IMR-90 (cell line): ENCODE measurements around the gene TBX1.

ENCODE experiments used
- BHLHE40 ChIP-seq: fragments of 150-350 bp; IDR thresholded peaks from 2 replicates; pipeline ENCODE4 v1.6.1; 2016; ENCODE audit warnings: mild to moderate bottlenecking, low read depth, low read length
- CEBPB ChIP-seq: IDR thresholded peaks from 2 replicates; pipeline ENCODE4 v1.6.1; 2012; ENCODE audit warnings: low read depth, low read length, improper control_type of control experiment
- CTCF ChIP-seq: conservative IDR thresholded peaks from 2 replicates; pipeline ENCODE4 v1.5.1; 2012; ENCODE audit warnings: mild to moderate bottlenecking, low read depth, low read length, improper control_type of control experiment
- MAFK ChIP-seq: IDR thresholded peaks from 2 replicates; pipeline ENCODE4 v1.6.1; 2012; ENCODE audit warnings: low read depth, low read length, improper control_type of control experiment
- MAZ ChIP-seq: IDR thresholded peaks from 2 replicates; pipeline ENCODE4 v1.6.1; 2012; ENCODE audit warnings: low read depth, mild to moderate bottlenecking, low read length, improper control_type of control experiment, moderate library complexity, borderline replicate concordance
- MXI1 ChIP-seq: IDR thresholded peaks from 2 replicates; pipeline ENCODE4 v1.6.1; 2012; ENCODE audit warnings: low read depth, mild to moderate bottlenecking, low read length, moderate library complexity, borderline replicate concordance
- NFE2L2 ChIP-seq: fragments of 150-350 bp; IDR thresholded peaks from 2 replicates; pipeline ENCODE4 v1.6.1; 2016; ENCODE audit warnings: low read depth, mild to moderate bottlenecking, low read length
- POLR2A ChIP-seq: IDR thresholded peaks from 2 replicates; pipeline ENCODE4 v1.6.1; 2012; ENCODE audit warnings: mild to moderate bottlenecking, low read depth, low read length
- RAD21 ChIP-seq: IDR thresholded peaks from 2 replicates; pipeline ENCODE4 v1.6.1; 2012; ENCODE audit warnings: low read length, improper control_type of control experiment
- RCOR1 ChIP-seq: IDR thresholded peaks from 2 replicates; pipeline ENCODE4 v1.6.1; 2012; ENCODE audit warnings: mild to moderate bottlenecking, low read length, improper control_type of control experiment; ENCODE audit not compliant: insufficient replicate concordance
- RFX5 ChIP-seq: IDR thresholded peaks from 2 replicates; pipeline ENCODE4 v1.8.0; 2012; ENCODE audit warnings: low read depth, mild to moderate bottlenecking, low read length, moderate library complexity
- SMC3 ChIP-seq: fragments of 150-350 bp; IDR thresholded peaks from 2 replicates; pipeline ENCODE4 v1.6.1; 2016; ENCODE audit warnings: low read depth, mild to moderate bottlenecking, antibody characterized with exemption, low read length, moderate library complexity
- USF2 ChIP-seq: fragments of 150-350 bp; IDR thresholded peaks from 2 replicates; pipeline ENCODE4 v1.6.1; 2017; ENCODE audit warnings: mild to moderate bottlenecking, antibody characterized with exemption, low read length, low read depth
- TF ChIP-seq, protein P1 (sequence below): fragments of 150-350 bp; IDR thresholded peaks from 2 replicates; pipeline ENCODE4 v1.6.1; 2016; ENCODE audit warnings: low read depth, mild to moderate bottlenecking, low read length, moderate library complexity, borderline replicate concordance

- TF ChIP-seq CTCF, result peak; percentile 37
- TF ChIP-seq POLR2A, result no peak
- TF ChIP-seq BHLHE40, result no peak
- peak; percentile 37; the same call in 1 of the 2 replicates for TF ChIP-seq RAD21
- no peak for TF ChIP-seq CEBPB
- no peak for TF ChIP-seq MXI1
- no peak for TF ChIP-seq MAZ
- no peak for TF ChIP-seq MAFK
- no peak for TF ChIP-seq USF2
- no peak for TF ChIP-seq RFX5
- TF ChIP-seq, protein P1, sequence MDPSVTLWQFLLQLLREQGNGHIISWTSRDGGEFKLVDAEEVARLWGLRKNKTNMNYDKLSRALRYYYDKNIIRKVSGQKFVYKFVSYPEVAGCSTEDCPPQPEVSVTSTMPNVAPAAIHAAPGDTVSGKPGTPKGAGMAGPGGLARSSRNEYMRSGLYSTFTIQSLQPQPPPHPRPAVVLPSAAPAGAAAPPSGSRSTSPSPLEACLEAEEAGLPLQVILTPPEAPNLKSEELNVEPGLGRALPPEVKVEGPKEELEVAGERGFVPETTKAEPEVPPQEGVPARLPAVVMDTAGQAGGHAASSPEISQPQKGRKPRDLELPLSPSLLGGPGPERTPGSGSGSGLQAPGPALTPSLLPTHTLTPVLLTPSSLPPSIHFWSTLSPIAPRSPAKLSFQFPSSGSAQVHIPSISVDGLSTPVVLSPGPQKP, result no peak
- TF ChIP-seq RCOR1, result no peak
- 0 out of 2 replicates have a peak, but pooled peaks have one; percentile 2 for TF ChIP-seq SMC3
- TF ChIP-seq NFE2L2, result no peak
Measured at GRCh38 chr22:19756288-19757128, 4.1 kb upstream of the TBX1 start.
